Fibroblast of lung (primary cell): Measurements from ENCODE around the gene GRHPR. TPM values are rescaled to one million over a fixed set of nuclear protein-coding genes. Genes with fewer than 3 reads are reported as not detected.
"Not testable (repeated sequence)": the region's sequence is repeated elsewhere in the genome, so short reads cannot be mapped to it uniquely, and the experiment has no call there.

Experiments
- DNase-seq, 2 donors: peaks; one replicate each; pipeline versions ENCODE4 v3.0.0 to v3.0.0-alpha.2; 2010; ENCODE audit warnings: low read depth in 2 of 2
- H2AFZ ChIP-seq: 2 replicates; pipeline ENCODE4 v1.5.1; 2012; ENCODE audit warnings: low read length, control low read depth, inconsistent platforms
- H3K27ac ChIP-seq: 2 replicates; pipeline ENCODE4 v1.5.1; 2011; ENCODE audit warnings: low read length, control low read depth; ENCODE audit not compliant: insufficient read depth
- H3K27me3 ChIP-seq: 2 replicates; pipeline ENCODE4 v1.5.1; 2011; ENCODE audit warnings: mild to moderate bottlenecking, low read length; ENCODE audit not compliant: control insufficient read depth, insufficient read depth
- H3K36me3 ChIP-seq: 2 replicates; pipeline ENCODE4 v1.5.1; 2011; ENCODE audit warnings: low read length; ENCODE audit not compliant: control insufficient read depth, insufficient read depth
- H3K4me1 ChIP-seq: 2 replicates; pipeline ENCODE4 v1.5.1; 2011; ENCODE audit warnings: low read length; ENCODE audit not compliant: control insufficient read depth, insufficient read depth; ENCODE audit errors: extremely low read depth
- H3K4me2 ChIP-seq: 2 replicates; pipeline ENCODE4 v1.5.1; 2011; ENCODE audit warnings: low read length, control low read depth; ENCODE audit not compliant: insufficient read depth; ENCODE audit errors: extremely low read depth
- H3K4me3 ChIP-seq, 4 experiments: fragments of 200-600 bp in 1 of 4; sonication (generic) in 1 of 4; replicated peaks in 1 of 4; 2 replicates each; pipeline ENCODE4 v1.5.1; 2011 to 2016; ENCODE audit warnings: low read length in 4 of 4, low read depth in 3 of 4, mild to moderate bottlenecking in 3 of 4, control low read depth in 2 of 4, inconsistent platforms in 1 of 4, mixed read lengths in 1 of 4; ENCODE audit not compliant: insufficient read depth in 1 of 4; ENCODE audit errors: control extremely low read depth in 1 of 4
- H3K79me2 ChIP-seq: 2 replicates; pipeline ENCODE4 v1.5.1; 2012; ENCODE audit warnings: mild to moderate bottlenecking, low read length, inconsistent platforms; ENCODE audit not compliant: control insufficient read depth, insufficient read depth
- H3K9ac ChIP-seq: 2 replicates; pipeline ENCODE4 v1.5.1; 2011; ENCODE audit warnings: mild to moderate bottlenecking, low read length, control low read depth; ENCODE audit not compliant: insufficient read depth
- H3K9me3 ChIP-seq: 2 replicates; pipeline ENCODE4 v1.5.1; 2012; ENCODE audit warnings: low read depth, low read length; ENCODE audit not compliant: control insufficient read depth, insufficient read depth
- H4K20me1 ChIP-seq: 2 replicates; pipeline ENCODE4 v1.5.1; 2011; ENCODE audit warnings: low read length; ENCODE audit not compliant: control insufficient read depth, insufficient read depth; ENCODE audit errors: extremely low read depth
- EZH2 ChIP-seq: IDR thresholded peaks from 2 replicates; pipeline ENCODE4 v1.5.1; 2012; ENCODE audit warnings: low read length, control low read depth, mild to moderate bottlenecking; ENCODE audit errors: missing control alignments
- polyA plus RNA-seq, 2 donors: library from polyadenylated mRNA; depleted of rRNA in 1 of 2; stranded (reverse) in 1 of 2; unstranded in 1 of 2; fragments of >200 nt; gene quantifications; 2 replicates each; pipeline ENCODE4 v1.2.1, GENCODE V29; 2011 to 2012; ENCODE audit warnings: missing spikeins in 1 of 2
- total RNA-seq: library from RNA; depleted of rRNA; stranded (reverse); fragments of >200 nt; gene quantifications from 2 replicates; pipeline ENCODE4 v1.2.1, GENCODE V29; 2014
- TF ChIP-seq, protein P1 (sequence below), 2 donors: IDR thresholded peaks in 1 of 2; conservative IDR thresholded peaks in 1 of 2; 1 replicate in 1 of 2; 2 replicates in 1 of 2; pipeline ENCODE4 v1.5.1; 2011 to 2012; ENCODE audit warnings: low read length in 2 of 2, control low read depth in 1 of 2, inconsistent platforms in 1 of 2, low read depth in 1 of 2, mild to moderate bottlenecking in 1 of 2

The GRHPR gene
- total and polyA plus RNA-seq, 2 donors (not counting 1 experiment from before 2014, with no cell fraction given) = 107 to 108 TPM

- no peak overlapping the region for H3K4me2 ChIP-seq
Observed at GRCh38 chr9:37425298-37425752, 2.8 kb downstream of the GRHPR start.

DNA sequence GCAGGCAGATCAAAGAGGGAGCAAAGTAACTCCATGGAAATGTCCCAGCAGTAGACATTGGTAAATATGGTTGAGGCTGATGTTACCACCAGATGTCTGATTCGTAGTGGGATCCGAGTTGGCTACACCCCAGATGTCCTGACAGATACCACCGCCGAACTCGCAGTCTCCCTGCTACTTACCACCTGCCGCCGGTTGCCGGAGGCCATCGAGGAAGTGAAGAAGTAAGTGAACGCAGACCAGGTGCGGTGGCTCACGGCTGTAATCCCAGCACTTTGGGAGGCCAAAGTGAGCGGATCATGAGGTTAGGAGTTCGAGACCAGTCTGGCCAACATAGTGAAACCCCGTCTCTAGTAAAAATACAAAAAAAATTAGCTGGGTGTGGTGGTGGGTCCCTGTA, 3.9 kb downstream of the GRHPR start:
- H4K20me1 ChIP-seq, H3K9ac ChIP-seq, H2AFZ ChIP-seq, H3K27ac ChIP-seq, H3K27me3 ChIP-seq, H3K4me2 ChIP-seq, H3K4me1 ChIP-seq, DNase-seq, H3K9me3 ChIP-seq, H3K4me3 ChIP-seq: not testable (repeated sequence)
- peaks cover 24% of the 10 kb centered on the region for H3K36me3 ChIP-seq
- H3K79me2 ChIP-seq = peaks cover 32% of the 10 kb centered on the region

More at GRCh38 chr9:37425298-37425752, 2.8 kb downstream of the GRHPR start:
- Histone ChIP-seq H3K9ac (no peak overlapping the region), H4K20me1 (no peaks in the 10 kb centered on the region), H3K36me3 (peaks cover 18% of the 10 kb centered on the region), H3K4me1 (peaks cover 10% of the 10 kb centered on the region), H3K9me3 (no peaks in the 10 kb centered on the region), H3K27me3 (no peaks in the 10 kb centered on the region), H3K27ac (no peak overlapping the region), H2AFZ (no peak overlapping the region), H3K79me2 (peaks cover 32% of the 10 kb centered on the region), H3K4me3 (no peak overlapping the region)
- DNase-seq = peak in 1 of 2 donors; percentile 27
- TF ChIP-seq, protein P1, sequence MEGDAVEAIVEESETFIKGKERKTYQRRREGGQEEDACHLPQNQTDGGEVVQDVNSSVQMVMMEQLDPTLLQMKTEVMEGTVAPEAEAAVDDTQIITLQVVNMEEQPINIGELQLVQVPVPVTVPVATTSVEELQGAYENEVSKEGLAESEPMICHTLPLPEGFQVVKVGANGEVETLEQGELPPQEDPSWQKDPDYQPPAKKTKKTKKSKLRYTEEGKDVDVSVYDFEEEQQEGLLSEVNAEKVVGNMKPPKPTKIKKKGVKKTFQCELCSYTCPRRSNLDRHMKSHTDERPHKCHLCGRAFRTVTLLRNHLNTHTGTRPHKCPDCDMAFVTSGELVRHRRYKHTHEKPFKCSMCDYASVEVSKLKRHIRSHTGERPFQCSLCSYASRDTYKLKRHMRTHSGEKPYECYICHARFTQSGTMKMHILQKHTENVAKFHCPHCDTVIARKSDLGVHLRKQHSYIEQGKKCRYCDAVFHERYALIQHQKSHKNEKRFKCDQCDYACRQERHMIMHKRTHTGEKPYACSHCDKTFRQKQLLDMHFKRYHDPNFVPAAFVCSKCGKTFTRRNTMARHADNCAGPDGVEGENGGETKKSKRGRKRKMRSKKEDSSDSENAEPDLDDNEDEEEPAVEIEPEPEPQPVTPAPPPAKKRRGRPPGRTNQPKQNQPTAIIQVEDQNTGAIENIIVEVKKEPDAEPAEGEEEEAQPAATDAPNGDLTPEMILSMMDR (conservative IDR thresholded peaks at IDR 0.05 in 1 of 2, IDR thresholded peaks at IDR 0.05 in 1 of 2; ENCODE audit: low read depth in 1 of 2, low read length in 2 of 2) = no peak
- no peak for TF ChIP-seq EZH2

GRCh38 chr9:37426846-37427245, 4.3 kb downstream of the GRHPR start:
- Histone ChIP-seq H3K4me1 (peaks cover 10% of the 10 kb centered on the region), H2AFZ (no peak overlapping the region), H3K9ac (no peak overlapping the region), H3K79me2 (peaks cover 32% of the 10 kb centered on the region), H3K27me3 (no peaks in the 10 kb centered on the region), H3K9me3 (no peaks in the 10 kb centered on the region), H3K4me3 (no peak overlapping the region), H3K27ac (no peak overlapping the region), H3K4me2 (no peak overlapping the region), H4K20me1 (no peaks in the 10 kb centered on the region), H3K36me3 (peaks cover 25% of the 10 kb centered on the region)
- no peak for DNase-seq
- TF ChIP-seq EZH2 = no peak
- TF ChIP-seq, protein P1 (conservative IDR thresholded peaks at IDR 0.05 in 1 of 2, IDR thresholded peaks at IDR 0.05 in 1 of 2; ENCODE audit: low read depth in 1 of 2, low read length in 2 of 2) = no peak
